ENCODE results near the gene ZBED3.

DNA sequence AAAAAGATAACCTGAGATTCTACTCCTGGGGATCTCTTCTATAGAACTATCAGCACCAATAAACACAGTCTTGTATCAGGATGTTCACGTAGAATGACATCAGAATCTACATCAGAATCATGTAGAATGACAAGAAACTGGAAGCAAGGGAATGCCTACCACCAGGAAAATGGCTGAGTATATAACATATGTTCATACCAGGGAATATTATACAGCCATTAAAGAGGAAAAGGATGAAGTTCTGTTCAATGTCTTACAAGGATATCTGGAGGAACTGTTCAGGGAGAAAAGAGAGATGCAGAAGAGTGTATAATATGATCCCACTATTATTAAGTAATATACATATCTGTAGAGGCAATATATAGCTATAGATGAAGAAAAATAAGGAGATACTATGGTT, 4.8 kb downstream of the ZBED3 start:
- TF ChIP-seq, protein P1, sequence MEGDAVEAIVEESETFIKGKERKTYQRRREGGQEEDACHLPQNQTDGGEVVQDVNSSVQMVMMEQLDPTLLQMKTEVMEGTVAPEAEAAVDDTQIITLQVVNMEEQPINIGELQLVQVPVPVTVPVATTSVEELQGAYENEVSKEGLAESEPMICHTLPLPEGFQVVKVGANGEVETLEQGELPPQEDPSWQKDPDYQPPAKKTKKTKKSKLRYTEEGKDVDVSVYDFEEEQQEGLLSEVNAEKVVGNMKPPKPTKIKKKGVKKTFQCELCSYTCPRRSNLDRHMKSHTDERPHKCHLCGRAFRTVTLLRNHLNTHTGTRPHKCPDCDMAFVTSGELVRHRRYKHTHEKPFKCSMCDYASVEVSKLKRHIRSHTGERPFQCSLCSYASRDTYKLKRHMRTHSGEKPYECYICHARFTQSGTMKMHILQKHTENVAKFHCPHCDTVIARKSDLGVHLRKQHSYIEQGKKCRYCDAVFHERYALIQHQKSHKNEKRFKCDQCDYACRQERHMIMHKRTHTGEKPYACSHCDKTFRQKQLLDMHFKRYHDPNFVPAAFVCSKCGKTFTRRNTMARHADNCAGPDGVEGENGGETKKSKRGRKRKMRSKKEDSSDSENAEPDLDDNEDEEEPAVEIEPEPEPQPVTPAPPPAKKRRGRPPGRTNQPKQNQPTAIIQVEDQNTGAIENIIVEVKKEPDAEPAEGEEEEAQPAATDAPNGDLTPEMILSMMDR (IDR thresholded peaks at IDR 0.05; ENCODE audit: insufficient read depth, low read depth, low read length), result no peak
- TF ChIP-seq EZH2 (IDR thresholded peaks at IDR 0.05; ENCODE audit: insufficient read depth, low read length), result no peak
